HepG2 (cell line): ENCODE data around the gene VSTM4. TPM values are rescaled to one million over a fixed set of nuclear protein-coding genes. Genes with fewer than 3 reads are reported as not detected.

Experiments
- ATAC-seq: fragments of 200-7000 bp; cut with Tn5 transposase; 3 replicates; pipeline ENCODE4 v1.9.1; 2020; ENCODE audit warnings: mild to moderate bottlenecking, moderate library complexity
- BruUV-seq: library from RNA; stranded (reverse); fragments of 400-500 nt; replicated peaks from 2 replicates; lab custom pipeline; 2021; lab: Mats Ljungman, UMichigan
- CTCF ChIA-PET: fragments of 300-600 bp; formaldehyde crosslinking; extraction: SDS; loops from one replicate; lab custom pipeline; 2021; ENCODE audit warnings: low total read pairs, inconsistent platforms, low intra/inter-chr PET ratio; lab: Yijun Ruan, JAX
- POLR2A ChIA-PET: fragments of 350-600 bp; sonication (Branson Sonifier 250); formaldehyde crosslinking; loops from one replicate; lab custom pipeline; 2020; ENCODE audit warnings: antibody characterized with exemption, inconsistent platforms; lab: Yijun Ruan, JAX
- DNase-seq: peaks from one replicate; pipeline ENCODE4 v3.0.0-alpha.2; 2015; ENCODE audit warnings: low spot score
- FAIRE-seq: peaks from 3 replicates; lab custom pipeline; 2011; peaks lifted over from hg19 to GRCh38; lab: Jason Lieb, UNC
- H2AFZ ChIP-seq: one replicate; pipeline ENCODE4 v1.6.1; 2011; ENCODE audit warnings: low read length, inconsistent platforms
- H3K27ac ChIP-seq: fragments of 300-600 bp; 3 replicates; pipeline ENCODE4 v1.8.0; 2011; ENCODE audit warnings: mixed run types, mild to moderate bottlenecking, mixed read lengths, low read length, inconsistent platforms; ENCODE audit not compliant: insufficient read depth; ENCODE audit errors: extremely low read length
- H3K27me3 ChIP-seq, 2 experiments: fragments of 200-600 bp in 1 of 2; 2 replicates in 1 of 2; 3 replicates in 1 of 2; pipeline versions ENCODE4 v1.6.0 to v1.8.0; 2011; ENCODE audit warnings: low read length in 2 of 2, mild to moderate bottlenecking in 2 of 2, moderate library complexity in 2 of 2, inconsistent platforms in 1 of 2; ENCODE audit not compliant: insufficient read depth in 2 of 2, control insufficient read depth in 1 of 2
- H3K36me3 ChIP-seq, 2 experiments: fragments of 200-600 bp in 1 of 2; replicated peaks in 1 of 2; 2 replicates in 1 of 2; 3 replicates in 1 of 2; pipeline versions ENCODE4 v1.5.1 to v1.8.0; 2011; ENCODE audit warnings: low read length in 2 of 2, inconsistent platforms in 1 of 2; ENCODE audit not compliant: insufficient read depth in 2 of 2, control insufficient read depth in 1 of 2
- H3K4me1 ChIP-seq: 2 replicates; pipeline ENCODE4 v1.5.1; 2012; ENCODE audit warnings: low read length, inconsistent platforms; ENCODE audit not compliant: insufficient read depth
- H3K4me2 ChIP-seq: 2 replicates; pipeline ENCODE4 v1.6.0; 2011; ENCODE audit warnings: low read depth, low read length, inconsistent platforms
- H3K4me3 ChIP-seq, 3 experiments: fragments of 200-600 bp in 1 of 3; sonication (generic), shearing (Covaris generic) in 1 of 3; replicated peaks in 1 of 3; 2 replicates each; pipeline ENCODE4 v1.5.1; 2011 to 2016; ENCODE audit warnings: low read length in 3 of 3, inconsistent platforms in 2 of 3, low read depth in 2 of 3, mild to moderate bottlenecking in 2 of 3, control low read depth in 1 of 3, mixed read lengths in 1 of 3; ENCODE audit not compliant: insufficient read depth in 1 of 3
- H3K79me2 ChIP-seq: one replicate; pipeline ENCODE4 v1.6.1; 2011; ENCODE audit warnings: low read length, inconsistent platforms; ENCODE audit not compliant: insufficient read depth
- H3K9ac ChIP-seq: 2 replicates; pipeline ENCODE4 v1.6.0; 2011; ENCODE audit warnings: mild to moderate bottlenecking, low read depth, low read length, inconsistent platforms; ENCODE audit not compliant: insufficient read depth
- H3K9me3 ChIP-seq: 2 replicates; pipeline ENCODE4 v1.5.1; 2012; ENCODE audit warnings: mild to moderate bottlenecking, low read length
- H4K20me1 ChIP-seq: 2 replicates; pipeline ENCODE4 v1.6.0; 2011; ENCODE audit warnings: inconsistent platforms, mild to moderate bottlenecking, low read length, moderate library complexity; ENCODE audit not compliant: insufficient read depth
- CENPBD1 ChIP-seq: sonication (generic); formaldehyde crosslinking; IDR thresholded peaks from 2 replicates; pipeline ENCODE4 v1.8.0; 2022; ENCODE audit warnings: missing genetic modification reagents, low read depth, mild to moderate bottlenecking, borderline replicate concordance
- FOXM1 ChIP-seq: sonication (generic); formaldehyde crosslinking; IDR thresholded peaks from 2 replicates; pipeline ENCODE4 v1.5.0; 2020; ENCODE audit warnings: missing genetic modification reagents
- GMEB2 ChIP-seq: IDR thresholded peaks from 2 replicates; pipeline ENCODE4 v1.6.1; 2016; ENCODE audit warnings: missing biosample characterization, missing genetic modification reagents, low read depth
- MTF2 ChIP-seq: sonication (generic); formaldehyde crosslinking; IDR thresholded peaks from 2 replicates; pipeline ENCODE4 v1.5.0; 2020; ENCODE audit warnings: missing genetic modification reagents, borderline replicate concordance
- PRDM15 ChIP-seq: sonication (generic); formaldehyde crosslinking; IDR thresholded peaks from 2 replicates; pipeline ENCODE4 v1.4.0; 2020; ENCODE audit warnings: missing genetic modification reagents
- ZNF512B ChIP-seq: sonication (generic); formaldehyde crosslinking; IDR thresholded peaks from 2 replicates; pipeline ENCODE4 v1.5.1; 2020; ENCODE audit warnings: missing genetic modification reagents, mild to moderate bottlenecking, borderline replicate concordance
- WGBS: methylation state at CpG from one replicate; pipeline ENCODE4 v1.1.6; 2017; ENCODE audit warnings: low lambda C conversion rate; 5-methylcytosine and 5-hydroxymethylcytosine counted together
- in situ Hi-C: cut with HindIII; loops from 2 replicates; pipeline ENCODE4 v1.10.0; 2017; ENCODE audit warnings: low pct_unique_long_range_greater_than_20kb; ENCODE audit not compliant: extremely low pct_ligation_motif_present
- intact Hi-C: fragments of 100-400 bp; cut with micrococcal nuclease; formaldehyde crosslinking; loops from one replicate; pipeline ENCODE4 v1.10.0; 2022; ENCODE audit not compliant: unreplicated experiment
- polyA plus RNA-seq, 8 experiments: library from polyadenylated mRNA; depleted of rRNA in 3 of 8; stranded (reverse) in 7 of 8; unstranded in 1 of 8; fragments of >200 nt; fragmentation: Illumina TruSeq in 4 of 8; extraction: Trizol in 4 of 8; gene quantifications; 2 replicates each; pipeline versions ENCODE4 v1.2.1 to v1.2.3, GENCODE V29; 2011 to 2016; ENCODE audit warnings: low read depth in 4 of 8, missing spikeins in 1 of 8, mixed read lengths in 1 of 8; ENCODE audit not compliant: insufficient read depth in 1 of 8
- total RNA-seq, 5 experiments: library from RNA; depleted of rRNA; stranded (reverse); fragments of >200 nt; fragmentation: Illumina TruSeq; extraction: Trizol; gene quantifications; 2 replicates each; pipeline ENCODE4 v1.2.3, GENCODE V29; 2016; ENCODE audit warnings: low read depth in 1 of 5

The VSTM4 gene
- total and polyA plus RNA-seq, 2 of the 13 experiments (the other 11 are each of a cell fraction or from before 2014, with no cell fraction given): not detected

GRCh38 chr10:49153971-49154370 is 38.6 kb upstream of the VSTM4 start:
- H3K27ac ChIP-seq: no peak overlapping the region
- 60% methylated on average over 1 of the region's 1 CpG for WGBS
- no peaks in the 10 kb centered on the region for H3K9me3 ChIP-seq
- ChIA-PET POLR2A (no interaction called here), CTCF (no interaction called here)
- H3K27me3 ChIP-seq: no peaks in the 10 kb centered on the region; a peak in 1 of 5 replicates
- ATAC-seq (no peak), FAIRE-seq (no peak), DNase-seq (no peak)
- H3K4me1 ChIP-seq: no peaks in the 10 kb centered on the region
- in situ Hi-C loops: no loop called here
- H3K9ac ChIP-seq: no peak overlapping the region
- no peak overlapping the region for H3K4me2 ChIP-seq
- no peak overlapping the region for H2AFZ ChIP-seq
- intact Hi-C loops: no loop called here
- H4K20me1 ChIP-seq: no peaks in the 10 kb centered on the region
- no peaks in the 10 kb centered on the region for H3K36me3 ChIP-seq
- TF ChIP-seq PRDM15 (CRISPR knock-in tag): no peak
- TF ChIP-seq FOXM1: no peak
- no peak overlapping the region for H3K4me3 ChIP-seq
- H3K79me2 ChIP-seq: no peaks in the 10 kb centered on the region
- BruUV-seq: no TSS peak

GRCh38 chr10:49153115-49153514 is 37.8 kb upstream of the VSTM4 start:
- Histone ChIP-seq H3K27ac (no peak overlapping the region), H3K4me2 (no peak overlapping the region), H3K9ac (no peak overlapping the region), H2AFZ (no peak overlapping the region), H3K4me3 (no peak overlapping the region), H3K4me1 (no peaks in the 10 kb centered on the region), H3K27me3 (no peaks in the 10 kb centered on the region), H3K79me2 (no peaks in the 10 kb centered on the region), H3K36me3 (no peaks in the 10 kb centered on the region), H4K20me1 (no peaks in the 10 kb centered on the region), H3K9me3 (no peaks in the 10 kb centered on the region)
- in situ Hi-C loops (no loop called here), intact Hi-C loops (no loop called here)
- ATAC-seq (no peak), FAIRE-seq (no peak), DNase-seq (no peak)
- WGBS: 3% methylated on average over 4 of the region's 4 CpGs
- no TSS peak for BruUV-seq
- POLR2A ChIA-PET: no interaction called here
- CTCF ChIA-PET: no interaction called here
- no peak for TF ChIP-seq ZNF512B
- no peak for TF ChIP-seq GMEB2 (CRISPR knock-in tag)
- no peak for TF ChIP-seq MTF2 (CRISPR knock-in tag)
- TF ChIP-seq CENPBD1 (CRISPR knock-in tag): no peak
